GM18951 (cell line): Measurements from ENCODE around the gene ADM.

Experiments used
- POLR2A ChIP-seq: IDR thresholded peaks from 4 replicates; pipeline ENCODE4 v1.6.1; 2011; ENCODE audit warnings: mild to moderate bottlenecking; ENCODE audit not compliant: insufficient read length, insufficient read depth; ENCODE audit errors: extremely low read depth
- in situ Hi-C: fragments of 300-500 bp; cut with MboI; formaldehyde crosslinking; loops from one replicate; pipeline ENCODE4 v1.12.0; 2022; ENCODE audit warnings: low sequenced_read_pairs, mixed read lengths, inconsistent platforms; ENCODE audit not compliant: unreplicated experiment

Gene ADM

DNA sequence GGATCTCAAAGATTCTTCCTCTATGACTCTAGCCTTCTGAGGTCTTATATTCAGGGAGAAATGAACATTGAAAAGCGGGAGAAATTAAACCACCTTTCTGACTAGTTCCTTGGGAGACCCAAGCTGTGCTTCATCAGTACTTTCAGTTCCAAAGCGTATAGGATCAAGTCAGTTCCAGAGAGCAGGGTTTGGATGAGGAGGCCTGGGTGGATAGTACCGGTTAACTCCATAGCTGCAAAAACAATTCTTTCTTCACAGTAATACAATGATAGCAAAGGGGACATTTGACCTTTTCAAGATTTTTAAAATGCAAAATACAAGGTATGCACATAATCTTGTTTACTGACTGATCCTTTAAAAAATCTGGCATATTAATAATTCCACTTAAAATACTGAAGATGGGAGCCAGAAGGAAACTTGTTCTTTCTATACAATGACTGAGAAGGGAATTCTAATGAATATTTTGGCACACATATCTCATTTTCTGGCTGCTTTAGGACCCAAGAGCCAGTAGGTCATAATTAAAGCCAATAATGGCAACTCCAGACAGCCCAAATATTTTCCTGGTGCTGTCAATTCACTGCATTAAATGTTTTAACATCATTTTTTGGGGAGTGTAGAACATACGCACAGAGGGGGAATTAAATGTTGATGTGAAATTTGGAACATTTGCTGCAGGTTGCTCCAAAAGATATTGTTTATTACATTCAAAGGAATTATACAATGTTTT is 16.0 kb downstream of the ADM start:
- TF ChIP-seq POLR2A: no peak
- in situ Hi-C loops: loop anchor here (25.0 kb wide), 1 partner anchor 559 kb away; no protein-coding TSS in a partner anchor

DNA sequence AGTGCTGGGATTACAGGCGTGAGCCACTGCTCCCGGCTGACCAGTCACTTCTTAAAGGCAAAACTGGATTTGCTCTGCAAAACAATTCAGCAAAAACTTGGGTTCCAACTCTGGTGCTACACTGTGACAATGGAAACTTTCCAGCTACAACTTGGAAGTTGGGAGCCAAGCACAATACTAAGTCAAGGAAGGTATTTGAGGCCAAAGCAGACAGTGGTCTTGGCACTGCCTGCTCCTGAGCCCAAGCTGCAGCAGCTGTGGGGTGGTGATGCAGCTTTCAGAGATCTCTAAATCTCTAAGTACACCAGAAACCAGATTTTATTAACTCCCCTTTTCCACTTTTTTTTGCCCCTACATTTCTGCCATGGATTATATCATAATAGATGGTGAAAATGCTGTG is 17.5 kb downstream of the ADM start:
- no peak for TF ChIP-seq POLR2A
- in situ Hi-C loops: loop anchor here (25.0 kb wide), 1 partner anchor 560 kb away; no protein-coding TSS in a partner anchor

DNA sequence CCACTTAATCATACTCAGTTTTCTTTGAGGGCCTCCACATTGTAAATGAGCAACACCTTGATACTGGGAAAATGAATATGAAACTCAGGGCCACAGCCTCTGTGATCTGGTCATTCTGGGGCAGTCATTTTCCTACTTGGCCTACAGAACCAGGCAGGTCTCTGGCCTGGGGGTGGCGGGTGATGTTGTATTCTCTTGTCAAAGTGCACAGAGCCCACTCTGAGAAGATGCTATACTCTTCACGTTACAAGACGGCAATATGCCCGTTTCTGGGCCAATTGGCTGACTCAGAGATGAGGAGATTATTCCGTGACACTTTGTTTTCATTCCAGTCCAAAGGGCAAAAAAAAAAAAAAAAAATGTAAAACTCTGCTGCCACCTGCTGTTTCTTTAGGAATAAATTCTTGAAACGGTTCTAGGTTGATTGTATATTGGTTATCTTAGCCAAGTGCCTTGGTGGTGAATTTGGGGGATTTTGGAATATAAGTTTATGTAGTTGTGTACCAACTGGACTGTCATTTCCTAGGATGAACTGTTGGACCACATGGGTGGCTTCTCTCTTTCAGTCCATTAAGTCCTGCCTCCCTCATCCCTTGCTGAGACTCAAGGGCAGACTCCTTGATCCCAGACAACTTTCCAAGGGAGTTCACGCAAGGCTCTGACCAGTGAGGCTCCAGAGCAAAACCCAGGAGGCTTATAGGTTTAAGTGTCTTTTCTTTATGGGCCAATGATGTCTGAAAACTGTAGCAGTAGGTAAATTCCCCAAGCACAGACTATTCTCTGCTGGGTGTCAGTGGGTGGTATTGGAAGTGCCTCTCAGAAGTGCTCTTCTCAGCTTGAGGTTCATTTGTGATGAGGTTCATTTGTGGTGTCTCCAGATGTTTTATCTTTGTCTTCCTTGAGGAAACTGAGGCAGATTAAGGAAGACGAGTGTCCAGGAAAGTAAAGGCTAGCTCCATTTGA is 18.2 kb downstream of the ADM start:
- no peak for TF ChIP-seq POLR2A
- in situ Hi-C loops: loop anchor here (25.0 kb wide), 1 partner anchor 561 kb away; no protein-coding TSS in a partner anchor

DNA sequence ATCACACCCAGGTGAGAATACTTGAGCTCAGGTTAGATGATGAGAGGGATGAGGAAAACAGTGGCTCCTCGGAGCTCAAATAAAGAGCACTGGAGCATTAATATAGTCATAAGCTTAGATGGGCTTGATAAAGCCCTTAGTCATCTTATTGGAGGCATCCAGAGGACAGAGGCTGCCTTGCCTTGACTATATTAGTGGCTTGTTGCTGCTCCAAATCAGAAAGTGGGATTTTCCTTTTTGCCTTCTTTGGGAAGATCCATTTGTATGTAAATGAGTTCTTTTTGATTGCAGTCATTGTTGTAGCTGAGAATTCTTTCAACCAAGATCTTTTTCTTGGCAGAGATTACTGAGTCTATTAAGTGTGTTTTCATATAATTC is 18.9 kb downstream of the ADM start:
- no peak for TF ChIP-seq POLR2A
- in situ Hi-C loops: loop anchor here (25.0 kb wide), 1 partner anchor 561 kb away; no protein-coding TSS in a partner anchor

DNA sequence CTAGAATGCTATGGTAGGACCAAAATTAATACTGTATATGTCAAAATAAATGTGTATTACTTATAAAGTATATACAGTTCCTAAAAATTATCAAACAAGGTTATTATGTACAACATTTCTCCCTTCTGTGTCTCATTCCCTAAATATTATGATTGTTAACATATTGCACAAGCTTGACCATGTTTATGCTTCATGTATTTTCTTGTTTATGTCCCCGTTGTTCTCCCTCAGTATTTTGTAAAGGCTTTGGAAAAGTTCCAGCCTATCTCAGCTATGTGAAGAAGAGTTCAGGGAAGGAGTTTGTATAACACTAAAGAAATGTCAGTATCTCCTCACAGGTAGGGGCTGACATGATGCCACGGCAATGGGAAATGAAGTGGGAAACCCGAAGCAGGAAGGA is 19.6 kb downstream of the ADM start:
- TF ChIP-seq POLR2A: no peak
- in situ Hi-C loops: loop anchor here (25.0 kb wide), 1 partner anchor 562 kb away; no protein-coding TSS in a partner anchor

DNA sequence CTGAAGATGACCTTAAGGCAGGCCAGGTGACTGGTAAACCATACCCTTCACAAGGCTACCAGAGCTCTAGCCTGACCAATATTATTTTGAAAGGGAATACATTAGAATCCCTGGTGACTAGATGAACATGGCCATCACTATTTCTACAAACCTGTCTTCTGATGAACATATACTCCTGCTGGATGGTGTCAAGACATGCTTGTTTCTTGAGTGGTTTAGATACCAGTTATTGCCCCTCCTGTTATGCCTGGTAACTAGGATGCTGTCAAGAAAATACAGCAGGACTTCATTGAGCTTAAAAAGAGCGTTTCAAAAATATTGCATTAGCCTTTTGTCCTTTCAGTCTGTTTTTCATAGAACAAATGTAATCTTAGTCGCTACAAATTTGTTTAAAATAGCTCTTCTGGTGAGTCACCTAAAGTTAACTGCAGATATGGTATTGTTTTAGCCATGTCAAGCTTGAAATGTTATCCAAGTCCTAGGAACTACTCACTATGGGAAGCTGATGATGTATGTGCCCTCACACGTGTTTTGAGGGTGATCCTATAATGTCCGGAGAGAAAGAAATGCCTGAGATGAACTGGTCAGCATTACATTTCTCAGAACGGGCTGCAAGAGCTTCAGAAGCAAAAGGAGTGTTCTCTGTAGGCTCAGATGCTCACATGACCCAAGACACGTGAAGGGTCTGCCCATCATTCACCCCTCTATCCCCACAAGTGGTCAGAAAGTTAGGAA is 20.6 kb downstream of the ADM start:
- TF ChIP-seq POLR2A: no peak
- in situ Hi-C loops: no loop called here

DNA sequence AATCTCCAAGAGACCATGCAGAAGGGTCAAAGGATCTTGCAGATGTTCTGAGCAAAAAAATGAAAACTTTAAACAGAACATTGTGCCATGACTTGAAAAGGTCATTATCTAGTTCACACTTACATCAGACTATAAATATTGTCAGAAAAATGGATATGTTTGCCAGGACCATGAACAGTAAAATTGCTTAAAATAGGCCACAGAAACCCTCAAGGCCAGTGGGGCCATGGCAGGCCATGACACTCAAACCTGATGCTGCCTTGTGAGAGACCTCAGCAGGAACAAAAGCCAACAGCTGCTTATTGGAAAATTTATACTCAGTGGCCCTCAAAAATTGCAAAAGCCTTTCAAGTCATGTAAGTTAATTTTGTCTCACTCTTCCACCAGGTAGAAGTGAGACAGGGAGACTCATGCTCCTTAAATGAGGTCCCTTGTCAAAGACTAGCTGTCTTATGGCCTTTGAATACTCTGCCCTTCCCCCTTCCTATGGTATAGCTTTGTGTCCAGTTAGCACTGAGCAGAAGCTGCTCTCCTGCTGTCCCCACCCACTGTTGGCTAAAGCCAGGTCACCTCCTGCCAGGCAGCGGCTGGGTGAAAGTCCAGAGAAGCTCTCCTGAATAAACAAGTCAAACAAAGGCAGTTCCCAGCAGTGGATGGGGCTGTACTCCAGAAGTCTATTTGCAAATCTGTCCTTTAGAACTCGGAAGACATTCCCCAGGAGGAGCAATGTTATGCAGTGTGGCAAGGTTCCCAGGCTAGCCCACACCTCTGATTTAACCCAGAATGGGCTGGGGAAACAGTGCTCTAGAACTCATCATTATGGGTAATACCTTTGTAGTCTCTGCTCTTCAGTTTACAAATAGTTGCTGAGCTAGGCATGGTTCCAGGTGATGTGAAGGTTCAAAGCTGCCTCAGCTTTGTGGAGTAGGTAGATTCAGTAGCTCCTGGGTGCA is 21.4 kb downstream of the ADM start:
- in situ Hi-C loops: no loop called here
- TF ChIP-seq POLR2A: no peak

DNA sequence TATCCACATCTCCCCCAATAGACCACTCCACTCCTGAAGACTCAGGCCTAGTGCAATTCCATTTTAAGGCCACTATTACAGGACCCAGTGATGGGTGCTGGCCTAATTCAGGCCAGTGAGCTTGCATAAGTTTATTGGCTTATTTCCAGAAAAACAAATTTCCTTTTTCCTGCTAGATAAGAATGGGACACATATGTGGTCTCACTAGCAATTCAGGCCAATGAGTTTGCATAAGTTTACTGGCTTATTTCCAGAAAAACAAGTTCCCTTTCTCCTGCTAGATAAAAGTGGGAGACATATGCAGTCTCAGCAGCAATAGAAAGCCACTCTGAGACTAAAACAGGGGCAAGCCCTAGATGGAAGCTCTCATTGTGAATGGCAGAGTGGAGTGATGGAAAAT is 22.4 kb downstream of the ADM start:
- in situ Hi-C loops: no loop called here

DNA sequence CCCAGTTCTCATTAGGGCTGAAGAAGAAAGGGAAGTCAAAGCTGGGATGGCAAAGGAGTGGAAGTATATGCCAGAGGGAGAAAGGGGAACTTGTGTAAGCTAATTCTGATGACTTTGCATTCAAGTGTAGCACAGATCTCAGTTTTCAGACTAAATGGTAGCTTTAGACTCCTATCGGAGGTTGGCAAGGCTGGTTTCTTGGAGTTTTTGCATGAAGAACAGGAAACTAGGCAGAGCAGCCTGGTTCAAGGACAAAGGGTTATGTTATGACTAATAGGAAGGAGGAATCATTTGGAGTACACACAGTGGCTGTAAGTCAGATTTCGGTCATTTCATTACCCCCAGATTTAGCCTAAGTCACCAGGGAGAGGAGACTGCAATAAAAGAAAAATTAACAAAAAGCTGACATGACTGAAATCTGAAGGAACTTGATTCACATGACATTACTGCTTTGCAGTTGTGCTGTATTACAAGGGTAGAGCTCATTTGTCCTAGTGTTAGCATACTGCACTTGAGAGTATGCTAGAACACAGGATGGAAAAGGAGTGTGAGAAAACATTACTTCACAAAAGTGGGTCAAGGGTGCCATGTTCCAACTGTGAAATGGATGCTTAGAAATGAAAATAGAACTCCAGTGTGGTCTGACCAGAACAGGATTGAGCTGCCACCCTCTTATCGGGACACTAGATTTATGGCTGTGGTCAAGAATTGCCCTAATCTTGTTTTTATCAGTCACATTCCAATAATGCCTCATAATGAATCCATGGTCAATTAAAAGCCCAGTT is 23.6 kb downstream of the ADM start:
- in situ Hi-C loops: no loop called here

More for the DNA sequence above, 22.4 kb downstream of the ADM start:
- no peak for TF ChIP-seq POLR2A

DNA sequence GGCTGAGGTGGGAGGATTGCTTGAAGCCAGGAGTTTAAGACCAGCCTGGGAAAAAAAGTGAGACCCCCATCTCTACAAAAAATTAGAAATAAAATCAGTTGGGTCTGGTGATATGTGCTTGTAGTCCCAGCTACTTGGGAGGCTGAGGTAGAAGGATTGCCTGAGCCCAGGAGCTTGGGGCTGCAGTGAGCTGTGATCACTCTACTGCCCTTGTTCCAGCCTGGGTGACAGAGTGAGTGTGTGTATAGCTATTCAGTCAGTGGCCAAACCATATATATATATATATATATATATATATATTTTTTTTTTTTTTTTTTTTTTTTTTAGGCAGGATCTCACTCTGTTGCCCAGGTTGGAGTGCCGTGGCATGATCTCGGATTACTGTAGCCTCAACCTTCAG is 24.5 kb downstream of the ADM start:
- in situ Hi-C loops: no loop called here

More for the DNA sequence above, 23.6 kb downstream of the ADM start:
- no peak for TF ChIP-seq POLR2A

DNA sequence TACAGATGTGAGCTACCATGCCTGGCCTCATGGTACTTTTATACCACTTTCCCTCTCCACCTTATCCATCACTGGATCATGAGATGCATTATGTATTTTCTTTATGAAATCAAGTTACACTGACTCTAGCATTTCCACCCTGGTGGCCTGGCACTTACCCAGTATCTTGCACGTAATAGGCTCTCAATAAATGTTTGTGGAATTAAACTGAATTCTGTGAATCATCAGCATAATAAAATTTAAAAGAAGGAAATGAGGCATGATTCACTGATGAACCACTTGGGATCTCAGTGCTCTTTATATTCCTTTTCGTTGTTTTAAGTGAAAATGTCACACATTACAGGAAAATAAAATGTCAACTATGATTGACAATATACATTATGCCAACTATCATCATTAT is 25.1 kb downstream of the ADM start:
- TF ChIP-seq POLR2A: no peak
- in situ Hi-C loops: no loop called here

More for the DNA sequence above, 24.5 kb downstream of the ADM start:
- TF ChIP-seq POLR2A: no peak
